HCT116 (cell line): Measurements from ENCODE around the gene RGS7. TPM values are rescaled to one million over a fixed set of nuclear protein-coding genes. Genes with fewer than 3 reads are reported as not detected.

Experiments used
- ATAC-seq: fragments of 200-7000 bp; cut with Tn5 transposase; 2 replicates; pipeline ENCODE4 v1.9.1; 2020; ENCODE audit warnings: mild to moderate bottlenecking, moderate library complexity
- BruUV-seq: library from RNA; stranded (reverse); fragments of 400-500 nt; replicated peaks from 2 replicates; lab custom pipeline; 2021; lab: Mats Ljungman, UMichigan
- CTCF ChIA-PET: fragments of 300-600 bp; sonication (Branson Sonifier 250); formaldehyde crosslinking; loops from one replicate; lab custom pipeline; 2021; ENCODE audit warnings: antibody characterized with exemption; lab: Charles Lee
- POLR2A ChIA-PET: fragments of 300-600, 350-600 bp; sonication (Branson Sonifier 250); formaldehyde crosslinking; loops from one replicate; lab custom pipeline; 2021; ENCODE audit warnings: antibody characterized with exemption; lab: Charles Lee
- RAD21 ChIA-PET, 2 experiments: fragments of 300-600 bp; sonication (Branson Sonifier 250); formaldehyde crosslinking; loops; one replicate each; lab custom pipeline; 2023; ENCODE audit warnings: low total read pairs in 2 of 2; ENCODE audit not compliant: uncharacterized antibody in 2 of 2, unreplicated experiment in 2 of 2, low non-redundant PET in 1 of 2; lab: Charles Lee
- DNase-seq: peaks from one replicate; pipeline ENCODE4 v3.0.0-alpha.2; 2010; ENCODE audit warnings: low read depth, low spot score
- H2AFZ ChIP-seq: fragments of 200-600 bp; shearing (Covaris generic), sonication (generic); 2 replicates; pipeline ENCODE4 v1.6.1; 2017; ENCODE audit warnings: low read depth, mixed run types, mixed read lengths, antibody characterized with exemption, low read length; ENCODE audit not compliant: poor library complexity, severe bottlenecking
- H3K27ac ChIP-seq: 2 replicates; pipeline ENCODE4 v1.5.1; 2012; ENCODE audit warnings: low read depth, low read length
- H3K27me3 ChIP-seq: fragments of 200-600 bp; sonication (generic); 2 replicates; pipeline ENCODE4 v1.6.1; 2016; ENCODE audit warnings: mixed run types, low read length, mixed read lengths; ENCODE audit not compliant: insufficient read depth
- H3K36me3 ChIP-seq, 2 experiments: fragments of 200-500 bp in 1 of 2; fragments of 200-600 bp in 1 of 2; sonication (Bioruptor generic) in 1 of 2; sonication (generic) in 1 of 2; 2 replicates each; pipeline versions ENCODE4 v1.5.1 to v1.6.1; 2014 to 2016; ENCODE audit warnings: low read length in 2 of 2, inconsistent platforms in 1 of 2, mixed read lengths in 1 of 2, mixed run types in 1 of 2; ENCODE audit not compliant: insufficient read depth in 2 of 2, control insufficient read depth in 1 of 2
- H3K4me1 ChIP-seq, 2 experiments: fragments of 200-600 bp in 1 of 2; sonication (generic) in 1 of 2; 2 replicates each; pipeline versions ENCODE4 v1.5.1 to v1.6.1; 2012 to 2017; ENCODE audit warnings: low read length in 2 of 2, inconsistent platforms in 1 of 2, mild to moderate bottlenecking in 1 of 2, mixed read lengths in 1 of 2, mixed run types in 1 of 2, moderate library complexity in 1 of 2; ENCODE audit not compliant: insufficient read depth in 2 of 2, control insufficient read depth in 1 of 2
- H3K4me2 ChIP-seq: fragments of 200-600 bp; sonication (generic); 2 replicates; pipeline ENCODE4 v1.6.1; 2017; ENCODE audit warnings: mixed run types, low read length, mixed read lengths
- H3K4me3 ChIP-seq, 2 experiments: fragments of 200-600 bp in 1 of 2; sonication (generic) in 1 of 2; replicated peaks in 1 of 2; 2 replicates each; pipeline ENCODE4 v1.5.1; 2011 to 2016; ENCODE audit warnings: low read length in 2 of 2, control low read depth in 1 of 2, low read depth in 1 of 2, mild to moderate bottlenecking in 1 of 2, mixed read lengths in 1 of 2, mixed run types in 1 of 2
- H3K79me2 ChIP-seq: fragments of 200-600 bp; sonication (generic); 2 replicates; pipeline ENCODE4 v1.6.1; 2017; ENCODE audit warnings: mild to moderate bottlenecking, mixed run types, low read length, moderate library complexity, mixed read lengths; ENCODE audit not compliant: insufficient read depth
- H3K9ac ChIP-seq: fragments of 200-600 bp; sonication (generic); 2 replicates; pipeline ENCODE4 v1.6.1; 2016; ENCODE audit warnings: low read length, mixed read lengths
- H3K9me2 ChIP-seq: fragments of 200-600 bp; sonication (generic), shearing (Covaris generic); 2 replicates; pipeline ENCODE4 v1.6.1; 2017; ENCODE audit warnings: mixed run types, mild to moderate bottlenecking, moderate library complexity; ENCODE audit not compliant: insufficient read depth
- H3K9me3 ChIP-seq, 2 experiments: fragments of 200-500 bp in 1 of 2; fragments of 200-600 bp in 1 of 2; sonication (Bioruptor generic) in 1 of 2; sonication (generic) in 1 of 2; 2 replicates each; pipeline ENCODE4 v1.6.1; 2014 to 2017; ENCODE audit warnings: low read length in 2 of 2, mixed read lengths in 2 of 2, inconsistent platforms in 1 of 2, low read depth in 1 of 2, mild to moderate bottlenecking in 1 of 2, mixed run types in 1 of 2, moderate library complexity in 1 of 2; ENCODE audit not compliant: control insufficient read depth in 1 of 2, insufficient read depth in 1 of 2
- H4K20me1 ChIP-seq: fragments of 200-600 bp; sonication (generic), shearing (Covaris generic); 2 replicates; pipeline ENCODE4 v1.6.1; 2017; ENCODE audit warnings: mixed run types, mild to moderate bottlenecking, moderate library complexity; ENCODE audit not compliant: insufficient read depth
- CEBPB ChIP-seq: IDR thresholded peaks from 2 replicates; pipeline ENCODE4 v1.6.1; 2012; ENCODE audit warnings: low read depth
- EGR1 ChIP-seq: IDR thresholded peaks from 2 replicates; pipeline ENCODE4 v1.6.1; 2012; ENCODE audit warnings: low read depth
- EZH2 ChIP-seq: fragments of 200-600 bp; sonication (generic); IDR thresholded peaks from 2 replicates; pipeline ENCODE4 v1.6.1; 2017; ENCODE audit warnings: antibody characterized with exemption, mixed run types
- FOSL1 ChIP-seq: IDR thresholded peaks from 2 replicates; pipeline ENCODE4 v1.6.1; 2012; ENCODE audit warnings: low read depth
- RAD21 ChIP-seq: IDR thresholded peaks from 2 replicates; pipeline ENCODE4 v1.6.1; 2012; ENCODE audit warnings: low read depth, mild to moderate bottlenecking
- SIN3A ChIP-seq: IDR thresholded peaks from 2 replicates; pipeline ENCODE4 v1.6.1; 2012; ENCODE audit warnings: low read depth
- TCF7L2 ChIP-seq: IDR thresholded peaks from 2 replicates; pipeline ENCODE4 v1.7.0; 2011; ENCODE audit warnings: borderline replicate concordance, inconsistent platforms; ENCODE audit not compliant: insufficient read depth, insufficient read length; ENCODE audit errors: extremely low read depth
- intact Hi-C: fragments of 100-400 bp; cut with micrococcal nuclease; formaldehyde crosslinking; loops from 2 replicates; pipeline ENCODE4 v1.10.0; 2022
- total RNA-seq: library from RNA; stranded (reverse); gene quantifications from one replicate; pipeline ENCODE4 v1.2.1, GENCODE V29; 2021; ENCODE audit not compliant: unreplicated experiment
- TF ChIP-seq, protein P1 (sequence below): IDR thresholded peaks from 2 replicates; pipeline ENCODE4 v1.6.1; 2012

The RGS7 gene
- total RNA-seq, 1 experiment from 2014 or later, result not detected

DNA sequence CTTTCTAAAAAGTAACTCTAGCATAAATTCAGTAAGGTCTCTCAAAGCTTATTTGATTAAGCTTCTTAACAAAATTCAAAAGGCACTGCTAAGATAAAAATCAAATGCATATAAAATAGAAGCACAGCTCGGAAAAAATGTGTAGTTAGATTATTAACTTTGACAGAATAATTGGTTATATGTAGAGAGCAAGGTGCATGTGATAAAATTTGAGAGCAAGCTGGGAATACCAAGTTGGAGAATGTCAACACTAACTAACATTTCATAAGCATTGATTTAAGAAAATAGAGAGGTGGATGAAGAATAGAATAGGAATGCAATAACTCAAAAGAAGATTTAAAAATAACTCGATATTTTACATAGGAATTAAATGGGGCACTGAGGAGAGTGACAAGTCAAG is 540.5 kb downstream of the RGS7 start:
- H3K27me3 ChIP-seq, result no peaks in the 10 kb centered on the region
- H3K9ac ChIP-seq, result no peak overlapping the region
- ATAC-seq (no peak), DNase-seq (no peak)
- ChIA-PET POLR2A (no interaction called here), CTCF (no interaction called here), RAD21 (no interaction called here)
- no peak overlapping the region for H3K4me2 ChIP-seq
- no peak overlapping the region for H2AFZ ChIP-seq
- no peaks in the 10 kb centered on the region for H3K36me3 ChIP-seq
- intact Hi-C loops, result no loop called here
- H3K4me1 ChIP-seq, result no peaks in the 10 kb centered on the region
- no peaks in the 10 kb centered on the region for H3K79me2 ChIP-seq
- peaks cover 0 to 12% of the 10 kb centered on the region in 2 experiments; a peak in 2 of 4 replicates for H3K9me3 ChIP-seq
- TF ChIP-seq FOSL1 (no peak), RAD21 (no peak), EZH2 (no peak), CEBPB (no peak), TCF7L2 (no peak), SIN3A (no peak)
- TF ChIP-seq, protein P1, sequence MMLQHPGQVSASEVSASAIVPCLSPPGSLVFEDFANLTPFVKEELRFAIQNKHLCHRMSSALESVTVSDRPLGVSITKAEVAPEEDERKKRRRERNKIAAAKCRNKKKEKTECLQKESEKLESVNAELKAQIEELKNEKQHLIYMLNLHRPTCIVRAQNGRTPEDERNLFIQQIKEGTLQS, result no peak
- no peak overlapping the region for H3K4me3 ChIP-seq
- no TSS peak for BruUV-seq
- no peak overlapping the region for H3K27ac ChIP-seq
- H4K20me1 ChIP-seq, result no peaks in the 10 kb centered on the region
- no peaks in the 10 kb centered on the region for H3K9me2 ChIP-seq

DNA sequence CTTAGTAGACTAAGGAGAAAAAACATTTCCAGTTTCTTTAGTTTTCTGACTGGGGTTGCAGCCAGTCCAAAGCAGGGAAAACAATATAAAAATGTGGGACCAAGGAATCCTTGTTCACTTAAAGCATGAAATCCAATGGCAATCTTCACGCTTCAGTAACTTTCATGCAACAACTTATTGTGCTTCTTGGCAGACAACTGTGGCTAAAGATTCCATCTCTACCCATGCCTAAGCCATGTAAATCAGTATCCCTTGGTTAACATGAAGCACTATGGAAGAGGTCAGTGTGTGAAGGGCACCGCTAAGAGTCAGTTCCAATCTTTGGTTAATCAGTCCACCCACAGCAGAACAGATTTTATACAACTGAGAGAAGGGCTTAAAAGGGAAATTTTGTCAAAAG is 543.3 kb downstream of the RGS7 start:
- BruUV-seq, result no TSS peak
- intact Hi-C loops, result no loop called here

More for the DNA sequence above, 543.3 kb downstream of the RGS7 start:
- ChIA-PET CTCF (no interaction called here), POLR2A (no interaction called here), RAD21 (no interaction called here)
- Histone ChIP-seq H3K4me3 (no peak overlapping the region), H3K9me3 (peaks cover 3 to 14% of the 10 kb centered on the region in 2 experiments; a peak in 2 of 4 replicates), H3K4me1 (no peaks in the 10 kb centered on the region), H3K27ac (no peak overlapping the region), H2AFZ (no peak overlapping the region), H3K9me2 (no peaks in the 10 kb centered on the region), H3K9ac (no peak overlapping the region), H3K36me3 (no peaks in the 10 kb centered on the region), H4K20me1 (no peaks in the 10 kb centered on the region), H3K79me2 (no peaks in the 10 kb centered on the region), H3K27me3 (no peaks in the 10 kb centered on the region), H3K4me2 (no peak overlapping the region)
- TF ChIP-seq TCF7L2 (no peak), EGR1 (no peak)
- ATAC-seq (no peak), DNase-seq (no peak)
